Neural progenitor cell (in vitro differentiated cells): ENCODE results near the gene KNDC1. TPM values are rescaled to one million over a fixed set of nuclear protein-coding genes. Genes with fewer than 3 reads are reported as not detected.

Source experiments
- DNase-seq: peaks from one replicate; pipeline ENCODE4 v3.0.0-alpha.2; 2016; ENCODE audit warnings: low spot score
- H2AFZ ChIP-seq: fragments of 200-600 bp; sonication (generic); replicated peaks from 2 replicates; pipeline ENCODE4 v1.6.1; 2016; ENCODE audit warnings: antibody characterized with exemption
- H3F3A ChIP-seq: fragments of 200-600 bp; sonication (generic); 2 replicates; pipeline ENCODE4 v1.6.1; 2016; ENCODE audit warnings: antibody characterized with exemption, low read depth
- H3K27ac ChIP-seq: fragments of 200-600 bp; sonication (generic); 2 replicates; pipeline ENCODE4 v1.5.1; 2016; ENCODE audit warnings: mild to moderate bottlenecking
- H3K27me3 ChIP-seq: fragments of 200-600 bp; sonication (generic); 2 replicates; pipeline ENCODE4 v1.6.1; 2016; ENCODE audit warnings: mild to moderate bottlenecking, moderate library complexity
- H3K36me3 ChIP-seq: fragments of 200-600 bp; sonication (generic); 2 replicates; pipeline ENCODE4 v1.5.1; 2016
- H3K4me1 ChIP-seq: fragments of 200-600 bp; sonication (generic); 2 replicates; pipeline ENCODE4 v1.6.1; 2016; ENCODE audit warnings: mixed run types
- H3K4me2 ChIP-seq: fragments of 200-600 bp; sonication (generic); 2 replicates; pipeline ENCODE4 v1.6.1; 2016
- H3K4me3 ChIP-seq: fragments of 200-600 bp; sonication (generic); 2 replicates; pipeline ENCODE4 v1.5.1; 2016
- H3K79me2 ChIP-seq: fragments of 200-600 bp; sonication (generic); 2 replicates; pipeline ENCODE4 v1.6.1; 2016; ENCODE audit warnings: low read depth
- H3K9ac ChIP-seq: fragments of 200-600 bp; sonication (generic); 2 replicates; pipeline ENCODE4 v1.6.1; 2016
- H3K9me3 ChIP-seq: fragments of 200-600 bp; sonication (generic); 2 replicates; pipeline ENCODE4 v1.5.1; 2016; ENCODE audit warnings: low read depth
- H4K20me1 ChIP-seq: fragments of 200-600 bp; sonication (generic); 2 replicates; pipeline ENCODE4 v1.6.1; 2016; ENCODE audit warnings: low read depth
- H3K27ac Mint-ChIP-seq: 3 replicates; pipeline ENCODE4 v1.8.0; 2021; ENCODE audit warnings: mixed read lengths
- H3K27me3 Mint-ChIP-seq: 2 replicates; pipeline ENCODE4 v1.8.0; 2022; ENCODE audit warnings: low read depth, mild to moderate bottlenecking, inconsistent platforms, moderate library complexity, mixed read lengths; ENCODE audit not compliant: insufficient read depth
- H3K36me3 Mint-ChIP-seq: 3 replicates; pipeline ENCODE4 v1.8.0; 2021; ENCODE audit warnings: mixed read lengths
- H3K4me1 Mint-ChIP-seq: 3 replicates; pipeline ENCODE4 v1.8.0; 2021; ENCODE audit warnings: mixed read lengths
- H3K4me3 Mint-ChIP-seq: 3 replicates; pipeline ENCODE4 v1.8.0; 2021; ENCODE audit warnings: mild to moderate bottlenecking, moderate library complexity, mixed read lengths
- H3K9me3 Mint-ChIP-seq: 3 replicates; pipeline ENCODE4 v1.8.0; 2020; ENCODE audit warnings: mixed read lengths
- EZH2 ChIP-seq: fragments of 200-600 bp; sonication (generic); IDR thresholded peaks from 2 replicates; pipeline ENCODE4 v1.6.1; 2017; ENCODE audit warnings: antibody characterized with exemption, mild to moderate bottlenecking, moderate library complexity
- EZH2phosphoT487 ChIP-seq: fragments of 200-600 bp; sonication (generic); IDR thresholded peaks from 2 replicates; pipeline ENCODE4 v1.6.1; 2017; ENCODE audit warnings: antibody characterized with exemption
- total RNA-seq: library from RNA; depleted of rRNA; stranded (reverse); fragments of >200 nt; gene quantifications from 2 replicates; pipeline ENCODE4 v1.2.3, GENCODE V29; 2015; ENCODE audit warnings: low replicate concordance
- TF ChIP-seq, protein P1 (sequence below): fragments of 200-600 bp; sonication (generic); IDR thresholded peaks from 2 replicates; pipeline ENCODE4 v1.5.1; 2017; ENCODE audit warnings: antibody characterized with exemption, mild to moderate bottlenecking

KNDC1 gene
- total RNA-seq, 1 donor from 2014 or later = 1.8 TPM

- H3K27ac ChIP-seq = no peak overlapping the region
- peaks cover 30% of the 10 kb centered on the region for H3K4me1 ChIP-seq
- H3F3A ChIP-seq = peaks cover 23% of the 10 kb centered on the region
- H2AFZ ChIP-seq = no peak overlapping the region
- peak overlapping the region; percentile 80 for H3K4me2 ChIP-seq
- H3K9ac ChIP-seq = no peak overlapping the region
- H3K79me2 ChIP-seq = no peaks in the 10 kb centered on the region
- TF ChIP-seq, protein P1, sequence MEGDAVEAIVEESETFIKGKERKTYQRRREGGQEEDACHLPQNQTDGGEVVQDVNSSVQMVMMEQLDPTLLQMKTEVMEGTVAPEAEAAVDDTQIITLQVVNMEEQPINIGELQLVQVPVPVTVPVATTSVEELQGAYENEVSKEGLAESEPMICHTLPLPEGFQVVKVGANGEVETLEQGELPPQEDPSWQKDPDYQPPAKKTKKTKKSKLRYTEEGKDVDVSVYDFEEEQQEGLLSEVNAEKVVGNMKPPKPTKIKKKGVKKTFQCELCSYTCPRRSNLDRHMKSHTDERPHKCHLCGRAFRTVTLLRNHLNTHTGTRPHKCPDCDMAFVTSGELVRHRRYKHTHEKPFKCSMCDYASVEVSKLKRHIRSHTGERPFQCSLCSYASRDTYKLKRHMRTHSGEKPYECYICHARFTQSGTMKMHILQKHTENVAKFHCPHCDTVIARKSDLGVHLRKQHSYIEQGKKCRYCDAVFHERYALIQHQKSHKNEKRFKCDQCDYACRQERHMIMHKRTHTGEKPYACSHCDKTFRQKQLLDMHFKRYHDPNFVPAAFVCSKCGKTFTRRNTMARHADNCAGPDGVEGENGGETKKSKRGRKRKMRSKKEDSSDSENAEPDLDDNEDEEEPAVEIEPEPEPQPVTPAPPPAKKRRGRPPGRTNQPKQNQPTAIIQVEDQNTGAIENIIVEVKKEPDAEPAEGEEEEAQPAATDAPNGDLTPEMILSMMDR = no peak
- TF ChIP-seq EZH2 = no peak
- TF ChIP-seq EZH2phosphoT487 = no peak
- peaks cover 79% of the 10 kb centered on the region for H3K27me3 ChIP-seq
- Mint-ChIP-seq H3K27ac (no peak overlapping the region), H3K9me3 (peaks cover 3% of the 10 kb centered on the region), H3K4me3 (peak overlapping the region; percentile 53), H3K36me3 (no peaks in the 10 kb centered on the region), H3K27me3 (peaks cover 53% of the 10 kb centered on the region), H3K4me1 (peaks cover 14% of the 10 kb centered on the region)
- peaks cover 9% of the 10 kb centered on the region for H4K20me1 ChIP-seq
- H3K9me3 ChIP-seq = no peaks in the 10 kb centered on the region
- peak; percentile 50 for DNase-seq
- H3K4me3 ChIP-seq = peak overlapping the region; percentile 47
- no peaks in the 10 kb centered on the region for H3K36me3 ChIP-seq
Observed at GRCh38 chr10:133238466-133238804, 78.4 kb downstream of the KNDC1 start.

DNA sequence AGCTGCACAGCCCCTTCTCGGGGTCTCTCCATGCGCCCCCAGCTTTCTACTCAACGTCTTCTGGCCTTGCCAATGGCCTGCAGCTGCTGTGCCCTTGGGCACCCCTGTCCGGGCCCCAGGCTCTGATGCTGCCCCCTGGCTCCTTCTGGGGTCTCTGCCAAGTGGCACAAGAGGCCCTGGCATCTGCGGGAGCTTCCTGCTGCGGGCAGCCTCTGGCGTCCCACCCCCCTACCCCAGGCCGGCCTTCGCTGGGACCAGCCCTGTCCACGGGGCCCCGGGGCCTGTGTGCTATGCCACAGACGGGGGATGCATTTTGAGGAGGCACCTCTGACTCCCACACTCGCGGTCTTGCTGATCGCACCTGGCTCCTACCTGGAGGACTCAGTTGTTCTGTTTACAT, 80.0 kb downstream of the KNDC1 start:
- H3F3A ChIP-seq = peaks cover 23% of the 10 kb centered on the region
- no peaks in the 10 kb centered on the region for H3K79me2 ChIP-seq
- H2AFZ ChIP-seq = no peak overlapping the region
- DNase-seq = no peak
- no peaks in the 10 kb centered on the region for H3K36me3 Mint-ChIP-seq
- H3K9ac ChIP-seq = no peak overlapping the region
- no peaks in the 10 kb centered on the region for H3K9me3 ChIP-seq
- H3K27me3 Mint-ChIP-seq = peaks cover 41% of the 10 kb centered on the region
- peaks cover 34% of the 10 kb centered on the region for H3K4me1 ChIP-seq
- no peak overlapping the region for H3K4me2 ChIP-seq
- TF ChIP-seq EZH2phosphoT487 (no peak), EZH2 (no peak)
- TF ChIP-seq, protein P1 = no peak
- no peak overlapping the region for H3K4me3 Mint-ChIP-seq
- H3K27me3 ChIP-seq = peaks cover 63% of the 10 kb centered on the region
- no peaks in the 10 kb centered on the region for H3K36me3 ChIP-seq
- no peak overlapping the region for H3K27ac ChIP-seq
- peaks cover 9% of the 10 kb centered on the region for H4K20me1 ChIP-seq
- H3K27ac Mint-ChIP-seq = no peak overlapping the region
- H3K4me3 ChIP-seq = no peak overlapping the region
- peaks cover 3% of the 10 kb centered on the region for H3K9me3 Mint-ChIP-seq
- peaks cover 12% of the 10 kb centered on the region for H3K4me1 Mint-ChIP-seq

DNA sequence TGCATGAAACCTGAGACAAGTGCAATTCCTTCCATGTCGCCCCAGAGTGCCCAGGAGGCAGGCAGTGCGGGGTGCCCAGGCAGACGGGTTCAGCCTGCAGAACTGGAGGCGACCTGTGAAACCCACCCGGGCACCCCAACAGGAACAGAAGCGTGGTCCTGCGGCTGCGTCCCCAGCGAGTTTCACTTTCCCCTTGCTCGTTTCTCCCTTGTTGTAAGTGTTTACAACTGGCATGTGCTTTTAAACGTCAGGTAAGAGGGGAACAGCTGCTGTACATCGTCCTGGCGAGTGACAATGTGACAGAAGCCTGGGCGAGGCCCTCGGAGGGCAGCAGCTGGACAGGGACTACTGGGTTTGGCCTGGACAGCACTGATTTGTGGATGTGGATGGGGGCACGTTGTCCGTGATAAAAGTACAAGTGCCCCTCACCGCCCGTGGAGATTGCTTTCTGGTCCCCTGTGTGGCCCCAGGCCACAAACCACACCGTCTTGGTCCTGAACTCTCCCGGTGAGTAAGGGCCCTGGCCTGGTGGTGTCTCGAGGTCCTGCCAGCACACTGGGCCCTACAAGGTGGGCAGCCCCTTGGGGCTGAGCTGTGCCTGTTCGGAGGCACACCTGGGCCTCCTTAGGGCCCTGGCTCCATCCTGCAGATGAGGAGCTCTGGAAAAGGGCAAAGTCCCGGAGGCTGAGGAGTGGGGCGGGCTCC, 81.6 kb downstream of the KNDC1 start:
- Histone ChIP-seq H3K9me3 (no peaks in the 10 kb centered on the region), H3K27ac (no peak overlapping the region), H3F3A (peaks cover 20% of the 10 kb centered on the region), H3K36me3 (no peaks in the 10 kb centered on the region), H3K4me2 (no peak overlapping the region), H3K4me1 (peaks cover 36% of the 10 kb centered on the region), H2AFZ (no peak overlapping the region), H3K9ac (no peak overlapping the region), H3K79me2 (no peaks in the 10 kb centered on the region), H4K20me1 (peaks cover under 1% of the 10 kb centered on the region), H3K4me3 (no peak overlapping the region), H3K27me3 (peaks cover 47% of the 10 kb centered on the region)
- Mint-ChIP-seq H3K9me3 (peaks cover 3% of the 10 kb centered on the region), H3K4me3 (no peak overlapping the region), H3K27ac (no peak overlapping the region), H3K27me3 (peaks cover 36% of the 10 kb centered on the region), H3K36me3 (no peaks in the 10 kb centered on the region), H3K4me1 (peaks cover 15% of the 10 kb centered on the region)
- TF ChIP-seq, protein P1 = no peak
- TF ChIP-seq EZH2 (no peak), EZH2phosphoT487 (no peak)
- no peak for DNase-seq
